KOPT-K1 (cell line): ENCODE measurements around the gene MTHFD2L.

ENCODE experiments used
- H3K27ac ChIP-seq: fragments of 200-600 bp; sonication (generic); 2 replicates; pipeline ENCODE4 v1.5.1; 2016; ENCODE audit warnings: antibody characterized with exemption, mild to moderate bottlenecking, low read depth, low read length; ENCODE audit not compliant: poor library complexity, severe bottlenecking
- H3K36me3 ChIP-seq: fragments of 200-600 bp; sonication (generic); 2 replicates; pipeline ENCODE4 v1.5.1; 2017; ENCODE audit warnings: antibody characterized with exemption, mild to moderate bottlenecking, low read length, moderate library complexity; ENCODE audit not compliant: insufficient read depth
- H3K9me3 ChIP-seq: fragments of 200-600 bp; sonication (generic); 2 replicates; pipeline ENCODE4 v1.5.1; 2017; ENCODE audit warnings: antibody characterized with exemption, low read length, mild to moderate bottlenecking; ENCODE audit not compliant: insufficient read depth, poor library complexity, severe bottlenecking

MTHFD2L gene

GRCh38 chr4:74157561-74158465, at the start of gene MTHFD2L:
TSS of gene MTHFD2L (plus strand) at chr4:74158118. CDS start at chr4:74158139, 21 bp downstream.
- H3K27ac ChIP-seq: peak within 1 kb of the TSS; percentile 77

GRCh38 chr4:74108457-74109115, 49.3 kb upstream of the MTHFD2L start:
- Histone ChIP-seq H3K36me3 (no peaks in the 10 kb centered on the region), H3K27ac (no peak overlapping the region), H3K9me3 (no peaks in the 10 kb centered on the region)

More at GRCh38 chr4:74157561-74158465, at the start of gene MTHFD2L:
- Histone ChIP-seq H3K36me3 (peaks cover 22% of the 10 kb centered on the region), H3K9me3 (no peaks in the 10 kb centered on the region)

- Histone ChIP-seq H3K9me3 (no peaks in the 10 kb centered on the region), H3K27ac (no peak overlapping the region), H3K36me3 (no peaks in the 10 kb centered on the region)
These were observed 48.6 kb upstream of the MTHFD2L start for GRCh38 chr4:74109116-74109869.

- no peaks in the 10 kb centered on the region for H3K9me3 ChIP-seq
- no peaks in the 10 kb centered on the region for H3K36me3 ChIP-seq
- H3K27ac ChIP-seq: no peak overlapping the region
These were observed 47.9 kb upstream of the MTHFD2L start for GRCh38 chr4:74109870-74110605.

GRCh38 chr4:74110670-74111069, 47.2 kb upstream of the MTHFD2L start:
- Histone ChIP-seq H3K36me3 (no peaks in the 10 kb centered on the region), H3K9me3 (no peaks in the 10 kb centered on the region), H3K27ac (no peak overlapping the region)

GRCh38 chr4:74111306-74111975, 46.5 kb upstream of the MTHFD2L start:
- Histone ChIP-seq H3K36me3 (no peaks in the 10 kb centered on the region), H3K27ac (no peak overlapping the region), H3K9me3 (no peaks in the 10 kb centered on the region)

GRCh38 chr4:74111990-74112389, 45.9 kb upstream of the MTHFD2L start:
- Histone ChIP-seq H3K36me3 (no peaks in the 10 kb centered on the region), H3K27ac (no peak overlapping the region), H3K9me3 (no peaks in the 10 kb centered on the region)

GRCh38 chr4:74112399-74113105, 45.4 kb upstream of the MTHFD2L start:
- H3K9me3 ChIP-seq: no peaks in the 10 kb centered on the region
- H3K36me3 ChIP-seq: no peaks in the 10 kb centered on the region
- no peak overlapping the region for H3K27ac ChIP-seq

- no peak overlapping the region for H3K27ac ChIP-seq
- no peaks in the 10 kb centered on the region for H3K9me3 ChIP-seq
- no peaks in the 10 kb centered on the region for H3K36me3 ChIP-seq
These were observed 43.7 kb upstream of the MTHFD2L start for GRCh38 chr4:74114234-74114633.

GRCh38 chr4:74117024-74117534, 40.8 kb upstream of the MTHFD2L start:
- Histone ChIP-seq H3K36me3 (no peaks in the 10 kb centered on the region), H3K27ac (no peak overlapping the region), H3K9me3 (no peaks in the 10 kb centered on the region)

- Histone ChIP-seq H3K36me3 (no peaks in the 10 kb centered on the region), H3K9me3 (no peaks in the 10 kb centered on the region), H3K27ac (no peak overlapping the region)
These were observed 39.1 kb upstream of the MTHFD2L start for GRCh38 chr4:74118600-74119338.

- no peaks in the 10 kb centered on the region for H3K9me3 ChIP-seq
- H3K36me3 ChIP-seq: no peaks in the 10 kb centered on the region
- no peak overlapping the region for H3K27ac ChIP-seq
These were observed 37.8 kb upstream of the MTHFD2L start for GRCh38 chr4:74120086-74120485.
